Stimulated activated CD8-positive, alpha-beta memory T cell treated with anti-CD3 and anti-CD28 coated beads, Interleukin-7, amount 100 ng/mL, for 48 hours (primary cell): ENCODE measurements around the gene STK36.

ENCODE experiments used
- DNase-seq, 2 donors: peaks; one replicate each; pipeline ENCODE4 v3.0.0-alpha.2; 2020; ENCODE audit warnings: low read depth in 1 of 2; ENCODE audit errors: extremely low read depth in 1 of 2

STK36 gene

DNA sequence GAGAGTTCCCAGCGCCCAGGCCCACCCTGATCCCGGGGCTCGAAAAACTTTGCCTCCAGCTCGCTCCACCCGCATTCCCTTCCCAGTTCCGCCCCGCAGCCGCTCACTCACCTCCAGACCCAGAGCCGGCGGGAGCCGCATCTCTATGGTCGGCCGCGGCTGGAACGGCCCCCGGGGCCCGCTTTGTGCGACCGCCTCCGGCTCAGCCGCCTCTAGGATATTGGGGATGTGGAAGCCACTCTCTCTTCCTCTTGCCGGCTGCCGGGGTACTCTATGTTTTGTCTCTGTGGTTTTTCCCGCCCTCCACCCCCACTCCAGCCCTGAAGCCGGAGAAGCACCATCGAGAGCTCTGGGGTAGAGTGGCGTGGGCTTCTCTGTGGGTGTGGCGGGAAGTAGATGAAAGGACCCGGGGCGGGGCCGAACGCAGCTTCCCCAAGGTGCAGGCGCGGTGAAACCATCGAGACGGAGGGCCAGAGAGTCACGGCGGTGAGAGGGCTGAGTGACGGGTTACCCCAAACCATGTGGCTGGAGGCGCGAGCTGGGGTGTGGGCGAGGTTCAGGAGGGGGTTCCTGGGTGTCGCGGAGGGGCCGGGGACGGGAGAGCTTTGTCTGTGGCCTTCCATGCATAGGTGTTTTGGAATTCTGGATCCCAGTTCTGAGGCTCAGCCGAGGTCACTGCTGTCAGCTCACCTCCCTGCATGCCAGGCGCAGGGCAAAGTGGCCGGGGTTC lies 12.5 kb upstream of the STK36 start, which contains the start of the genes BCS1L and ZNF142:
Gene BCS1L, plus strand, starts transcription at position 426 of the 730 bp plus-strand sequence. CDS start 1,305 bp downstream, outside the sequence.
Gene ZNF142, minus strand, starts transcription at position 366 of the 730 bp plus-strand sequence. CDS start 3,194 bp downstream, outside the sequence.
- DNase-seq: peak; percentile 88 to 96

DNA sequence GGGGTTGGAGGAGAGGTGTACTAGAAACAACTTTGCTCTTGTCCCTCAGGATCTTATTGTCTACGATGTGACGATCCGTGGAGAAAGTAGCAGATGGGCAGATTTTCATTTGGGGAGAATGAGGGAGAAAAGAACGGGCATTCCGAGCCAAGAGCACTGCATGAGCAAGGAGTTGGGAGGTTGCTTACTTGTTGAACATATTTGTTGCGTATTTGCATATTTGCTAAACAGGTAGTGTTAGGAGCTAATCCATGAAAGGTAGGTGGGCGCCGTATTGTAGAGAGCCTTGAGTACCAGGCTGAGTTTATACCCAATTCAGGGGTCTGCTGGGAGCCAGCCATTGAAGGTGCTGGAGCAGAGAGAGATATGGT lies 11.9 kb upstream of the STK36 start:
- DNase-seq: no peak

- DNase-seq: no peak
Measured at GRCh38 chr2:218662377-218662776, 9.5 kb upstream of the STK36 start.

DNA sequence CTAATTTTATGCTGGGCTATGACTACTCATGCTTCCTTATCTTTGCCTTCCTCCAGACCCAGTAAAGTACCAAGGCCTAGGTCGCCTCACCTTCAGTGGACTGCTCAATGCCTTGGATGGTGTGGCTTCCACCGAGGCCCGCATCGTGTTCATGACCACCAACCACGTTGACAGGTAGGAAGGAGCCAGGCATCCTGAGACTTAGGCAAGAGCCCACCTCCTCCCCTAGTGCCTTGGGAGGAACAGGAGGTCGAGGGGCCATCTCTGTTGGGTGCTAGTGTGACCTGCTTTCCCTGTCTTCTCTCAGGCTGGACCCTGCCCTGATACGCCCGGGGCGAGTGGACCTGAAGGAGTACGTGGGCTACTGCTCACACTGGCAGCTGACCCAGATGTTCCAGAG lies 9.1 kb upstream of the STK36 start:
- no peak for DNase-seq

GRCh38 chr2:218663901-218664300 lies 8.0 kb upstream of the STK36 start:
- no peak for DNase-seq

- no peak for DNase-seq
Measured at GRCh38 chr2:218664653-218665052, 7.2 kb upstream of the STK36 start.

DNA sequence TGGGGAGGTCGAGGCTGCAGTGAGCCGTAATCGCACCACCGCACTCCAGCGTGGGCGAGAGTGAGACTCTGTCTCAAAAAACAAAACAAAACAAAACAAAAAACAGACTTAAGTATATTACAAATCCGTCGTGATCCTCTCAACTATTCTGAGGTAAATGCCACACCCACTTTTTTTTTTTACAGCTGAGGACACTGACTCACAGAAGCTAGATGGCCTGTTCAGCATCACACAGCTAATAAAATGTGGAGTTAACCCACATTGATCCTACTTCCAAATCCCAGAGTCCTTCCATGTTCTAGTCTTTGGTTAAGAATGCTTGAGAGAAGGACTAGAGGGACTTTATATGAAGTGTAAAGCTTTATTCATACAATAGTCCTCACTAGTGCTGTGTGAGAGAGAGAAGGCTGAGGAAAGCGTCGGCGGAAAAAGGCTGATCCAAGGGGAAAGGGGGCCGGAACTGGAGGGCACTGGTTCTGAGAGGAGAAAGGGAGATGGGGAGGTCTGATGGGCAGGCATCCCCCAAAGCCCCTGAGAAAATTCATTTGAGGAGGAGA lies 711 bp upstream of the STK36 start:
- no peak for DNase-seq

GRCh38 chr2:218679119-218679518 lies 7.2 kb downstream of the STK36 start:
- no peak for DNase-seq

DNA sequence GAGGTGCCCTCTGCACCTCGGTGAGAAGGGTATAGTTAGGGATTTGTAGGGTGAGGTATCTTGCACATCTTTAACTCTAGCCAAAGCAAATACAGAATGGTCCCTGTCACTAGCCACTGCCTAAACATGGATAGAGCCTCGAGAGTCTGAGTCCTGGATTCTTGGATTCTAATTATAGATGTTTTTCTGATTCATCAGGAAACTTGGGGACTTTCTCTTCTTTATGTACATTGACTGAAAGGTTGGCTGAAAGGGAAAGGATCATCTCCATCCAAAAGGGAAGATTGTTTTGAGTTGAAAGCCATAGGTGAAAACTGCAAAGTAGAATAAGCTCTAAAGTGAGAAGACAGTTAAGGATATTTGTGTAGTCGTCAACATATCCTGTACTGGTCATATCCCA lies 8.2 kb downstream of the STK36 start:
- DNase-seq: no peak

GRCh38 chr2:218687400-218688060 lies 15.6 kb downstream of the STK36 start:
- DNase-seq: peak in 1 of 2 donors; percentile 14

DNA sequence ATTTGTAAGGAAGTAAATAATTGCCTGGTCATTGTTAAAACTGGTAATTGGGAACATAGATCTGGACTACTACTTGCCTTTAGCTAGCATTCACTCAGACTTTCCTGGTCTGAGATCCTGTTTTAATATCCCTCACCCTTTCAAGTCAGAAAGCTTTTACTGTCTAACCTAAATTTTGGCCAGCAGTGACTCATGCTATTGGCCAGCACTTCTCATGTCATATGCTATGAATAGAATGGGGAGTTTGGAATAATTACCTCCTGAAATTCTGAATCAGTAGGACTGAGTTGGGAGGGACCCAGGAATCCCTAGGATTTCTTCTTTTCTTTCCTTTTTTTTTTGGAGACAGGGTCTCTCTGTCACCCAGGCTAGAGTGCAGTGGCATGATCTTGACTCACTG lies 19.3 kb downstream of the STK36 start:
- DNase-seq: no peak

DNA sequence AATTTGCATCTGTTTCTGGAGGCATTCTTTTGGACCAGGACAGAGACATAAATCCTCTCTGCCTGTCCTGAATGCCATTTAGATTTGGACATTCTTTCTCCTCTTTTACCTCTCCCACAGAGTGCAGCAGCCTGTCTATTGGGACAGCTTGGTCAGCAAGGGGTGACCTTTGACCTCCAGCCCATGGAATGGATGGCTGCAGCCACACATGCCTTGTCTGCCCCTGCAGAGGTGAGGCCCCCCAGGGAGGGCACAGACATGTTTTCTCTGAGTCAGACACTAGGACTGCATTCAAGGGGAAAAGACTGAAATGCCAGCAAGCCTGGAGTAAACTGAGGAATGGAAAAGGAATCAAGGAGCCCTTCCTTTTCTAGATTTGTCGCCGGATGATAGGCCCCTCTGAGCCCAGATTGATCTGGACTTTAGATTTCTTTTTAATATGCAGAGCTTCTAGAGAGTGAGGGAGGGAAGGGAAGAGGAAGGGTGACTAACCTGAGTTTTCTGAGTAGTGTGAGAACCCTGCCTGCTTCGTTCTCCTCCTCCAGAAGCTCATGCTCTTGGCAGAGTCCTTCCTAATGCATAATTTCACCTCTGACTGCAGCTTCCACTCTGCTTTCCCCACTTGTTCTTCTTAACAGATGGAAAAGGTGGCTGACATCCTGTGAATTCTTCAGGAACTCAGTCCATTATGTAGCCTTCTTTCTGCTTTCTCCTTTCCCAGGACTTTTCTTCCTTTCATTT lies 22.7 kb downstream of the STK36 start:
- no peak for DNase-seq

DNA sequence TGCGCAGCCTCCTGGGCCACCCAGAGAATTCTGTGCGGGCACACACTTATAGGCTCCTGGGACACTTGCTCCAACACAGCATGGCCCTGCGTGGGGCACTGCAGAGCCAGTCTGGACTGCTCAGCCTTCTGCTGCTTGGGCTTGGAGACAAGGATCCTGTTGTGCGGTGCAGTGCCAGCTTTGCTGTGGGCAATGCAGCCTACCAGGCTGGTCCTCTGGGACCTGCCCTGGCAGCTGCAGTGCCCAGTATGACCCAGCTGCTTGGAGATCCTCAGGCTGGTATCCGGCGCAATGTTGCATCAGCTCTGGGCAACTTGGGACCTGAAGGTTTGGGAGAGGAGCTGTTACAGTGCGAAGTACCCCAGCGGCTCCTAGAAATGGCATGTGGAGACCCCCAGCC lies 27.0 kb downstream of the STK36 start:
- DNase-seq: no peak

GRCh38 chr2:218701806-218702205 lies 29.9 kb downstream of the STK36 start:
- no peak for DNase-seq

DNA sequence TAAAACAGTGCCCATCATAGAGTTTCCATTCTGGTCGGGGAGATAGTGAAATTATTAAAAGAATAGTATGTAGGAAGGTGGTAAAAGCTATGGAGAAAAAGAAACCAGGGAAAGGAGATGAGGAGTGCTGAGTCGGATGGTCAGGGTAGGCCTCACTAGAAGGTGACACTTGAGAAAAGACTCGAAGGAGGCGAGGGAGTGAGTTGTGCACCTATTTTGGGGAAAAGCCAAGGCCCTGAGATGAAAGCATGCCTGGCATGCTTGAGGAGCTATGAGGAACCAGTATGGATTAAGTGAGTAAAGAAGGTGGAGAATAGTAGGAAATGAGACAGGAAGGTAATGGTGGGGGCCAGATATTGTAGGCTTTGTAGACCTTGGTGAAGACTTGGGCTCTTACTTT lies 31.5 kb downstream of the STK36 start:
- DNase-seq: no peak

DNA sequence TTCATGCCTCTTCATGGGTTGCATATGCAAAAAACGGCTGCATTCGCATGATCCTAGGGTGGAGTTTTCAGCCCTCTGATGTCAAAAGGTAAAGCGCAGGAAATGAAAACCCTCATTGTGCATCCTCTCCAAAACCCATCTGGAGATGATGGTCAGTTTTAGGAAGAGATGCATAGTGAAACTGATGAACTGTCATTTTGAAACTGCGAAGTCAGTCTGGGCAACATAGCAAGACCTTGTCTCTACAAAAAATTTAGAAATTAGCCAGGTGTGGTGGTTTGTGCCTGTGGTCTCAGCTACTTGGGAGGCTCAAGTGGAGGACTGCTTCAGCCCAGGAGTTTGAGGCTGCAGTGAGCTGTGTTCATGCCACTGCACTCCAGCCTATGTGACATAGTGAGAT lies 36.2 kb downstream of the STK36 start:
- no peak for DNase-seq

- no peak for DNase-seq
Measured at GRCh38 chr2:218709908-218710307, 38.0 kb downstream of the STK36 start.

DNA sequence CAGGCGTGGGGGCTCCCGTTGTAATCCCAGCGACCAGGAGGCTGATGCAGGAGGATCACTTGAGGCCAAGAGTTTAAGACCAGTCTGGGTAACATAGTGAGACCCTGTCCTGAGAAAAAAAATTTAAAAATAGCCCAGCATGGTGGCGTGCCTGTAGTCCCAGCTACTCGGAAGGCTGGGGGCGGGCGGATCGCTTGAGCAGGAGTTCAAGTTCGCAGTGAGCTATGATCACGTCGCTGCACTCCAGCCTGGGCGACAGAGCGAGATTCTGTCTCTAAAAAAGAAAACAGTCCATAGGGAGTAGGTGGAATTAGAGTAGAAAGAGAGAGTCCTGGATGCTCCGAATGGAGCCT lies 38.4 kb downstream of the STK36 start:
- DNase-seq: no peak

DNA sequence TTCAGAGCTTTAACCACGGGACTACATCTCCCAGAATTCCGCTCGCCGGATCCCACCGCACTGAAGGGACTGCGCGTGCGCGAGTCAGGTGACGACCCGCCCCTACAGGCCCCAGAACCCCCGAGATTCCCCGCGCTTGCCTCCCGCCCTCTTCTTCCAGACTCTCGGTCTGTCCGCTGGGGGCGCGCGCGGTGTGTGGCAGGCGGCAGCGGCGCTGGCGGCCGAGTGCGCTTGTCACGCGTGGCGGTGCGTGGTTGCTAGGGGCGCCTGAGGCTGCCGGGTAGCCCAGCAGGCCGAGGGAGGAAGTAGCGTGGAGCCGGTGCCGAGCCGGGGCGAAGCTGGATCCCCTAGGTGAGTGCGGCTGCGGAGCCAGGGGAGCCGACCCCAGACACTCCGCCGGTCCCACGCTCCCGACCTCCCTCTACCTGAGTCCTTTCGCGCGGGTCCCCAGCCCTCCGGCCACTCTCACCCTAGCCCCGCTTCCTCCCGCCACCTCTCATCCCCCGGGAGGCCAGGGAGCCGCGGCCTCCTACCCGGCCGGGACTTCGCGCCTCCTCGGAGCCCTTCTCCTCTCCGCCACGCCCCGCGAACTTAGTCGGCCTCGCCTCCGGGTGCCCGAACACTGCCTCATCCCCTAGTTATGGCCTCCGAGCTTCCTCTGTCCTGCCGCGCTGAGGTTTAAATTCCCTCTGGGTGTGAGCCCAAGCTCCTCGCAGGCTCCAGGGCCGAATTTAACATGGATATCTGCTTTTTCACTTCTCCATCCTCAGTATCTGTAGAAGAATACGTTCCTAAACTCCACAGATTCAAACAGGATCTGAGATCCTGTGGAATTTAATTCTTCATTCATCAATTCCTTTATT lies 39.0 kb downstream of the STK36 start, which contains the start of gene TTLL4:
Gene TTLL4, plus strand, starts transcription at position 149 of the 863 bp plus-strand sequence. CDS start 26,842 bp downstream, outside the sequence.
- peak; percentile 95 to 96 for DNase-seq

DNA sequence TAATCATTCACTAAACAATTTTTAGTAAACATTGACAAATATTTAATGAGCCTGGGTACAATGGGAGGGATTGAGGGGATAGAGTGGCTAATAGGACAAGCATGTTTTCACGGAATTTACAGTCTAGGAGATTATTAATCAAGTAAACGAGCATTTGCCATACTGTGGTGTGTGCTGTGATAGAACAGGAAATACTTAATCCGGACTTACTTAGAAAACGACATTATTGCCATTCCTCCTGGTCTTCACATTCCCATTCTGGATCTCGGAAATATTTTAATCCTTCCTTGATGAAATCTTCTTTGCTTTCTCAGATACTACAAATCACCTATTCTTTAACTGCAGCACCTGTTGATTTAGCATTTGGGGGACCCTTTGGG lies 39.7 kb downstream of the STK36 start:
- no peak for DNase-seq
